GM12872 (cell line): ENCODE measurements around the gene CSTPP1.

Experiments
- TF ChIP-seq, protein P1 (sequence below): IDR thresholded peaks from 3 replicates; pipeline ENCODE4 v1.5.1; 2011; ENCODE audit warnings: low read depth, mild to moderate bottlenecking, low read length, moderate library complexity; ENCODE audit not compliant: insufficient read depth

The CSTPP1 gene

DNA sequence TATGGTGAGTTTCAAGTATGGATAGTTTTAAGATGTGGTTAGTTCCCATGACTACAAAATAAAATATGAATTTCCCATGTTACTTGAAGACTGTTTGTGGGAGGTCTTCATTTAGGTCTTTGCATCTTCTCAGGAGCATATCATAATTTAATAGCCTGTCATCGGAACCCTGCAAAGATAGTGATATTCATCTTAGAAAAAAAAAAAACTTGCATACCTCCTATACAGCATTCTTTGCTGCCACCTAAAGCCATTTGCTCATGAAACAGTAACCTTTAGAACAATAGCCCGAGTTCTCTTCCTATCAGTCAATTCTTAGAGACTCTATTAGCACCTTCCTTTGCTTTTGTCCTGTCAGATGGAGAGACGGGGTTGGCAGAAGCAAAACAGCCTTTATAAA lies 164.8 kb downstream of the CSTPP1 start:
- TF ChIP-seq, protein P1, sequence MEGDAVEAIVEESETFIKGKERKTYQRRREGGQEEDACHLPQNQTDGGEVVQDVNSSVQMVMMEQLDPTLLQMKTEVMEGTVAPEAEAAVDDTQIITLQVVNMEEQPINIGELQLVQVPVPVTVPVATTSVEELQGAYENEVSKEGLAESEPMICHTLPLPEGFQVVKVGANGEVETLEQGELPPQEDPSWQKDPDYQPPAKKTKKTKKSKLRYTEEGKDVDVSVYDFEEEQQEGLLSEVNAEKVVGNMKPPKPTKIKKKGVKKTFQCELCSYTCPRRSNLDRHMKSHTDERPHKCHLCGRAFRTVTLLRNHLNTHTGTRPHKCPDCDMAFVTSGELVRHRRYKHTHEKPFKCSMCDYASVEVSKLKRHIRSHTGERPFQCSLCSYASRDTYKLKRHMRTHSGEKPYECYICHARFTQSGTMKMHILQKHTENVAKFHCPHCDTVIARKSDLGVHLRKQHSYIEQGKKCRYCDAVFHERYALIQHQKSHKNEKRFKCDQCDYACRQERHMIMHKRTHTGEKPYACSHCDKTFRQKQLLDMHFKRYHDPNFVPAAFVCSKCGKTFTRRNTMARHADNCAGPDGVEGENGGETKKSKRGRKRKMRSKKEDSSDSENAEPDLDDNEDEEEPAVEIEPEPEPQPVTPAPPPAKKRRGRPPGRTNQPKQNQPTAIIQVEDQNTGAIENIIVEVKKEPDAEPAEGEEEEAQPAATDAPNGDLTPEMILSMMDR = no peak

DNA sequence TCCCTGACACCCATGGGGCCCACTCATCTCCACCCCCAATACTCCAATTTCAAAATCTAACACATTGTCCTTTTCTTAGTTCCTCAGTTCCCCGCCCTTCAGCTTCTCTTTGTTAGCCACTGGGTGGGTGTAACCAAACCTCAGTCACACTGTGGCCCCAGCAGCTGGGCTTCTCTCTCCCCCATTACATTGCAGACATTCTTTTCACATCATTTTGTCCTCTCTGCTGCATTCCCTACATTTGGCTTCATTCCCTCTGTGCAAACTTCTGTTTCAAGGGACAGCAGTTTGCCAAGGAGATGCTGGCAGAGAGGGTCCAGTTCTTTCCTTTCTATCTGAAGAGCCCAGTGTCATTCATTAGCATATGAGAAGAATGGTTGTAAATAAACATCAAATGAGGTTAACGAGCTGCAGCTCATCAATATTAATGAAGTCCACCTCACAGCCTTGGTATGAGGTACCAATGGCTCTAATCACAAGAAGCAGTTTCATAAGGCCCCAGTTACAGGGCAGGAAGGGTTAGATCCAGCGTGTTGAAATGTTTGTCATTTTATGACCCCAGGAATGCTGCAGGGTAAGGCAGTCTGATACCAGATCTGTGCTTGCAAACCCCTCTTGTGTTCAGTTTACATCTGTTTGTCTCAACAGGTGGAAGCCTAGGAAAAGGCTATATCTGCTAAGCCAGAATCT lies 167.8 kb downstream of the CSTPP1 start:
- TF ChIP-seq, protein P1 = no peak

DNA sequence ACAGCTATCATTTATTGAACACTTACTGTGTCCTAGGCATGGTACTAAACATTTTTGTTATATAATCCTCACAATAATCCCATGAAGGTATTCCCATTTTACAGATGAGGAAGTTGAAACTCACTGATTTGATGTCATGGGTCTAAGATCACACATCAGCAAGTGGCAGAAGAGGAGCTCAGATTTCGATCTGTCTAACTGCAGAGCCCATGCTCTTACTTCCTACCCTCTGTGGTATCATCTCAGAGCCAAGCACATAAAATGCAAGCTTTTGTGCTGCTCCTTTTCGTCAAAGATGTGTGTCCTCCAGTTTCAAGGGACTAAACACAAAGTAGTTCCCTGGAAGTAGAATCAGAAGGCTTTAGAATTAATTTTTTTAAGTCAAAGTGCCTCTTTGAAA lies 169.0 kb downstream of the CSTPP1 start:
- TF ChIP-seq, protein P1 = no peak

DNA sequence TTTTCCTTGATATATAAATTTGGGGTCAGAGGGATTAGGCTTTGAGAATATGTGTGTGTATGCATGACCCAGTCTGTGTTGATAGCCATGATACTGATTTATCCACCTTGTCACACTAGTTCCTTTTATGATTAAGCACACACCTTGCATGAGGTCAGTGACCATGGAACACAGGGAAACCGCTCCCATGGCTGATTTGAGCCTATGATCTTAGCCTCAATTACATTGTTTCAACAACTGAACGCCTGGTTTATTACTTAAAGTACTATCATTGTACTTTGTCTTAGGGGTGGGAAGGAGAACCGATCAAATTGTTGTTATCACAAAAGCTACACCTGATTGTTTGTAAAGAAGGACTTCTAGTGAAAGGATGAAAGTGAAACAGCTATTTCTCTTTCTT lies 169.4 kb downstream of the CSTPP1 start:
- TF ChIP-seq, protein P1 = no peak

DNA sequence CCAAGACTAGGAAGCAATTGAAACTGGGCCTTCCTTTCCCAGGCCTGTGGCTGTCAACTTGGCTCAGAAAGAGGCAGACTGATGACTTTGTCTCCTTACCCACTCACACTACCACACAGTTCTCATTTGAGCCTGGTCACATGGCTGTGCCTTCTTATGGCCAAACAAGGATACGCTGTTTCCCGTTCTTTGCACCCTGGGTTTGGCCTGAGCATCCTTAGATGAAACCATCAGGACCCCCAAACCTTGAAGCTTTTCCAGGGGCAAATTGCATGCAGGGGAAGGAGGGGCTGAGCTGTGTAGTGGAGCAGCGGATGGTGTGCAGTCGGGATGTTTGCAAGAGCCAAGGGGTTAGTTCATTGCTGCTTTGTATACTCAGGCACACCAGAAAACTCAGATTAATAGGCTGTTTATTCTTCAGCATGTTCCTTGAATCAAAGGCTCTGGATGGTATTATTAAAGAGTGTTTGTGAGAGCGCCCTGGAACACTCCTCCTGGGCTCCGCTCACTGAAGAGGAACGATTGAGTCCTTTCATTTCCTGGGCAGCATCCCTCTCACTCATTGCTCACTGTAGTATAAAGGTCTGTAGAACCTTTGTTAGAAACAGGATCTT lies 170.3 kb downstream of the CSTPP1 start:
- TF ChIP-seq, protein P1 = no peak

DNA sequence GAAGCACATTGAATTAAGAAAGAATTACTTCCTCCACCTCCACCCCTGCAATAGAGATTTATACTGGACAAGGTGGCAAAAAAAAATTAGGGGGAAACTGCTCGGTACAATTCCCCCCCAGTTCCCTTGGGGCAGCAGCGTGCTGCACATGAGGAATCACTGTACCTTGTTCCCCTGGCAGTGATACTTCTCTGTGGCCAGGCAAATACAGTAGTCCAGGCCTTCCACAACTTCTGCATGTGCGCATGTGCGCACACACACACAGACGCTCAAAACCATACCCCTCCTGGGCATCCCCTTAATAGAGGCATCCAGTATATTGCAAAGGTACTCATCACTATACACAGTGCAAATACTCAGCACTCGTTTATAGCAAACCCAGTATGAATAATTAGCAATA lies 171.2 kb downstream of the CSTPP1 start:
- TF ChIP-seq, protein P1 = no peak

DNA sequence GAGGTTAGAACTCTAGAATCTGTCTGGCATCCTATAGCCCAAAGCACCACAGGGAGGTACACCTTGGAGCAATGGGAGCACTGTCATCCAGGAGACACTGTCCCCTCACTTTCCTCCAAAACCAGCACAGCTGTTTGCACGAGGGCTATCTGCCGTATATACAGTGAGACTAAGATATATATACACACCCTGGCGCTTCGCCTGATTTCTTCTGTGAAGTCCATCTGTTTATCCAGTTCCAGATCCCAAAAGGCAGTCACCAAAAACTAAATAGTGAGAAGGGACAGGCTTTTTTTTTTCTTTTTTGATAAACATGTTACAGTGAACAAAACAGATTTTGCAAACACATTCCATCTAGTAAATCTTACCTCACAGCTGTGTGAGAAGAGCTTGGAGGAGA lies 171.7 kb downstream of the CSTPP1 start:
- TF ChIP-seq, protein P1 = no peak
